ENCODE results near the gene ZBTB17.

GRCh38 chr1:15947382-15948090 is 28.4 kb downstream of the ZBTB17 start:
- no peak for TF ChIP-seq CTCF (IDR thresholded peaks at IDR 0.05; ENCODE audit: insufficient read depth, low read length)
- no peak for TF ChIP-seq POLR2AphosphoS5 (IDR thresholded peaks at IDR 0.05; ENCODE audit: low read depth)
